ENCODE measurements around the gene CLCNKB. TPM values are rescaled to one million over a fixed set of nuclear protein-coding genes. Genes with fewer than 3 reads are reported as not detected.

Gene CLCNKB
- total and polyA plus RNA-seq, 2 donors (not counting 3 experiments of a cell fraction or from before 2014, with no cell fraction given), result 0.18 TPM; not detected in 1

GRCh38 chr1:16018308-16018707, 25.3 kb upstream of the CLCNKB start:
- FAIRE-seq, result no peak
- Histone ChIP-seq H3K36me3 (ENCODE audit: control insufficient read depth in 2 of 2, extremely low read depth in 1 of 2, insufficient read depth in 2 of 2, low read length in 2 of 2) (no peaks in the 10 kb centered on the region), H3K9ac (replicated peaks; ENCODE audit: extremely low read depth, insufficient read depth, low read length) (no peak overlapping the region), H3K4me3 (replicated peaks in 1 of 3; ENCODE audit: insufficient read depth in 1 of 3, low read depth in 1 of 3, low read length in 3 of 3) (no peak overlapping the region), H3K4me2 (ENCODE audit: insufficient read depth, low read length) (no peak overlapping the region), H2AFZ (ENCODE audit: low read depth, low read length) (no peak overlapping the region), H3K27me3 (ENCODE audit: control insufficient read depth in 2 of 2, insufficient read depth in 2 of 2, low read length in 2 of 2) (no peaks in the 10 kb centered on the region), H4K20me1 (replicated peaks; ENCODE audit: control insufficient read depth, extremely low read depth, insufficient read depth, low read length) (no peaks in the 10 kb centered on the region), H3K27ac (ENCODE audit: insufficient read depth, low read depth, low read length) (no peak overlapping the region), H3K9me1 (replicated peaks; ENCODE audit: control insufficient read depth, extremely low read depth, insufficient read depth, low read length) (no peaks in the 10 kb centered on the region), H3K9me3 (replicated peaks; ENCODE audit: control insufficient read depth, insufficient read depth, low read length) (no peaks in the 10 kb centered on the region), H3K4me1 (ENCODE audit: control insufficient read depth, extremely low read depth, insufficient read depth, low read length) (no peaks in the 10 kb centered on the region), H3K79me2 (ENCODE audit: control insufficient read depth, insufficient read depth, low read length) (no peaks in the 10 kb centered on the region)
- DNase-seq (ENCODE audit: low read depth, low spot score), result no peak
- intact Hi-C loops (cut with micrococcal nuclease), result no loop called here
- no TSS peak for BruUV-seq (replicated peaks)
- TF ChIP-seq JUN (IDR thresholded peaks at IDR 0.05; ENCODE audit: borderline replicate concordance, insufficient read depth, insufficient read length, low read depth) (no peak), POLR2A (IDR thresholded peaks at IDR 0.05; ENCODE audit: low read depth, low read length) (no peak), GATA2 (IDR thresholded peaks at IDR 0.05; ENCODE audit: insufficient read depth, insufficient read length, low read depth, low read length) (no peak), MAX (IDR thresholded peaks at IDR 0.05; ENCODE audit: insufficient read depth, insufficient read length) (no peak), MYC (IDR thresholded peaks at IDR 0.05; ENCODE audit: low read depth, low read length) (no peak), FOS (IDR thresholded peaks at IDR 0.05; ENCODE audit: borderline replicate concordance, insufficient read depth, low read length) (no peak), POLR2AphosphoS5 (IDR thresholded peaks at IDR 0.05; ENCODE audit: insufficient read depth, low read depth, low read length) (no peak)
- POLR2A ChIA-PET, result no interaction called here
- dilution Hi-C loops (cut with MboI; ENCODE audit: extremely low pct_ligation_motif_present, low sequenced_read_pairs), result no loop called here
- CTCF ChIA-PET, result interaction anchor here (1.0 kb wide), 2 partner anchors 55 to 226 kb away, joined by 3 read pairs; partner anchors contain the start of gene FAM131C
